GM19193 (cell line): ENCODE results near the gene TSPYL2.

Experiments
- POLR2A ChIP-seq: IDR thresholded peaks from 4 replicates; pipeline ENCODE4 v1.6.1; 2011; ENCODE audit not compliant: insufficient read depth, insufficient read length; ENCODE audit errors: extremely low read depth

The TSPYL2 gene

GRCh38 chrX:53135581-53135980 is 53.4 kb downstream of the TSPYL2 start:
- no peak for TF ChIP-seq POLR2A
